Measurements from ENCODE around the gene PTPN18. TPM values are rescaled to one million over a fixed set of nuclear protein-coding genes. Genes with fewer than 3 reads are reported as not detected.

PTPN18 gene
- total RNA-seq, 1 experiment from 2014 or later, result 15.7 TPM

GRCh38 chr2:130372055-130372832 lies 16.4 kb downstream of the PTPN18 start (continued):
- TF ChIP-seq ZNF423 (CRISPR knock-in tag; IDR thresholded peaks at IDR 0.05) (peak; percentile 89), NFE2L1 (CRISPR knock-in tag; IDR thresholded peaks at IDR 0.05) (no peak), RELA (CRISPR knock-in tag; IDR thresholded peaks at IDR 0.05; ENCODE audit: borderline replicate concordance) (peak; percentile 80; the same call in 1 of the 2 replicates), ESRRA (CRISPR knock-in tag; IDR thresholded peaks at IDR 0.05; ENCODE audit: borderline replicate concordance) (peak; percentile 74; the same call in 1 of the 2 replicates), SOX15 (CRISPR knock-in tag; IDR thresholded peaks at IDR 0.05) (no peak), NFYB (CRISPR knock-in tag; conservative IDR thresholded peaks at IDR 0.05; ENCODE audit: low read depth) (no peak), JAZF1 (CRISPR knock-in tag; IDR thresholded peaks at IDR 0.05) (no peak), CTCF (IDR thresholded peaks at IDR 0.05) (peak; percentile 93), FOXK1 (CRISPR knock-in tag; IDR thresholded peaks at IDR 0.05) (peak; percentile 42; the same call in 1 of the 2 replicates), PRDM15 (CRISPR knock-in tag; IDR thresholded peaks at IDR 0.05) (no peak), ERG (CRISPR knock-in tag; IDR thresholded peaks at IDR 0.05) (no peak), AFF4 (CRISPR knock-in tag; IDR thresholded peaks at IDR 0.05; ENCODE audit: borderline replicate concordance) (no peak), NR1H2 (CRISPR knock-in tag; IDR thresholded peaks at IDR 0.05) (no peak), GABPB1 (CRISPR knock-in tag; IDR thresholded peaks at IDR 0.05) (no peak), ETV6 (CRISPR knock-in tag; IDR thresholded peaks at IDR 0.05) (peak; percentile 40; the same call in 1 of the 2 replicates), TEAD1 (CRISPR knock-in tag; IDR thresholded peaks at IDR 0.05) (peak; percentile 53), CREB1 (CRISPR knock-in tag; IDR thresholded peaks at IDR 0.05) (no peak), SMAD3 (CRISPR knock-in tag; IDR thresholded peaks at IDR 0.05; ENCODE audit: borderline replicate concordance) (no peak), FOXP1 (CRISPR knock-in tag; IDR thresholded peaks at IDR 0.05; ENCODE audit: borderline replicate concordance) (peak; percentile 61), TEAD4 (CRISPR knock-in tag; IDR thresholded peaks at IDR 0.05) (0 out of 2 replicates have a peak, but pooled peaks have one; percentile 3), CREM (CRISPR knock-in tag; IDR thresholded peaks at IDR 0.05) (peak; percentile 86), KAT7 (CRISPR knock-in tag; IDR thresholded peaks at IDR 0.05; ENCODE audit: borderline replicate concordance) (peak; percentile 70; the same call in 1 of the 2 replicates)
- TF ChIP-seq, protein P1, sequence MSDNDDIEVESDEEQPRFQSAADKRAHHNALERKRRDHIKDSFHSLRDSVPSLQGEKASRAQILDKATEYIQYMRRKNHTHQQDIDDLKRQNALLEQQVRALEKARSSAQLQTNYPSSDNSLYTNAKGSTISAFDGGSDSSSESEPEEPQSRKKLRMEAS (CRISPR knock-in tag; IDR thresholded peaks at IDR 0.05), result peak; percentile 77
- TF ChIP-seq, protein P2, sequence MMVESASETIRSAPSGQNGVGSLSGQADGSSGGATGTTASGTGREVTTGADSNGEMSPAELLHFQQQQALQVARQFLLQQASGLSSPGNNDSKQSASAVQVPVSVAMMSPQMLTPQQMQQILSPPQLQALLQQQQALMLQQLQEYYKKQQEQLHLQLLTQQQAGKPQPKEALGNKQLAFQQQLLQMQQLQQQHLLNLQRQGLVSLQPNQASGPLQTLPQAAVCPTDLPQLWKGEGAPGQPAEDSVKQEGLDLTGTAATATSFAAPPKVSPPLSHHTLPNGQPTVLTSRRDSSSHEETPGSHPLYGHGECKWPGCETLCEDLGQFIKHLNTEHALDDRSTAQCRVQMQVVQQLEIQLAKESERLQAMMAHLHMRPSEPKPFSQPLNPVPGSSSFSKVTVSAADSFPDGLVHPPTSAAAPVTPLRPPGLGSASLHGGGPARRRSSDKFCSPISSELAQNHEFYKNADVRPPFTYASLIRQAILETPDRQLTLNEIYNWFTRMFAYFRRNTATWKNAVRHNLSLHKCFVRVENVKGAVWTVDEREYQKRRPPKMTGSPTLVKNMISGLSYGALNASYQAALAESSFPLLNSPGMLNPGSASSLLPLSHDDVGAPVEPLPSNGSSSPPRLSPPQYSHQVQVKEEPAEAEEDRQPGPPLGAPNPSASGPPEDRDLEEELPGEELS (CRISPR knock-in tag; IDR thresholded peaks at IDR 0.05), result no peak; the same call in 1 of the 2 replicates
- TF ChIP-seq, protein P3, sequence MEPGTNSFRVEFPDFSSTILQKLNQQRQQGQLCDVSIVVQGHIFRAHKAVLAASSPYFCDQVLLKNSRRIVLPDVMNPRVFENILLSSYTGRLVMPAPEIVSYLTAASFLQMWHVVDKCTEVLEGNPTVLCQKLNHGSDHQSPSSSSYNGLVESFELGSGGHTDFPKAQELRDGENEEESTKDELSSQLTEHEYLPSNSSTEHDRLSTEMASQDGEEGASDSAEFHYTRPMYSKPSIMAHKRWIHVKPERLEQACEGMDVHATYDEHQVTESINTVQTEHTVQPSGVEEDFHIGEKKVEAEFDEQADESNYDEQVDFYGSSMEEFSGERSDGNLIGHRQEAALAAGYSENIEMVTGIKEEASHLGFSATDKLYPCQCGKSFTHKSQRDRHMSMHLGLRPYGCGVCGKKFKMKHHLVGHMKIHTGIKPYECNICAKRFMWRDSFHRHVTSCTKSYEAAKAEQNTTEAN (CRISPR knock-in tag; IDR thresholded peaks at IDR 0.05), result peak; percentile 68; the same call in 1 of the 2 replicates
